Activated CD4-positive, alpha-beta T cell treated with anti-CD3 and anti-CD28 coated beads, Interleukin-2, amount 50 U/mL, for 4 hours (primary cell): Measurements from ENCODE around the gene NOSIP.

ENCODE experiments used
- DNase-seq, 2 experiments: peaks; one replicate each; pipeline ENCODE4 v3.0.0-alpha.2; 2020

Gene NOSIP

GRCh38 chr19:49594157-49594992 is 14.0 kb upstream of the NOSIP start:
- no peak for DNase-seq

GRCh38 chr19:49593233-49594113 is 13.1 kb upstream of the NOSIP start:
- peak; percentile 92 to 93 for DNase-seq

GRCh38 chr19:49592486-49593232 is 12.3 kb upstream of the NOSIP start:
- DNase-seq = no peak

- DNase-seq = peak in 1 of 2 experiments; percentile 31
These were observed 11.6 kb upstream of the NOSIP start for GRCh38 chr19:49591731-49592485.

- peak; percentile 52 to 63 for DNase-seq
These were observed 10.8 kb upstream of the NOSIP start, which contains the start of gene PRR12 for GRCh38 chr19:49590971-49591730. PRR12 (plus strand) TSS chr19:49591182; CDS start chr19:49591655, 473 bp downstream.

- peak; percentile 91 for DNase-seq
These were observed 10.0 kb upstream of the NOSIP start for GRCh38 chr19:49590071-49590970.

- no peak for DNase-seq
These were observed 9.1 kb upstream of the NOSIP start for GRCh38 chr19:49589502-49589905.

- DNase-seq = peak in 1 of 2 experiments; percentile 44
These were observed 8.2 kb upstream of the NOSIP start for GRCh38 chr19:49588365-49589122.

- DNase-seq = no peak
These were observed 6.9 kb upstream of the NOSIP start for GRCh38 chr19:49587227-49587626.

GRCh38 chr19:49585023-49585422 is 4.7 kb upstream of the NOSIP start:
- no peak for DNase-seq

- no peak for DNase-seq
These were observed 2.9 kb upstream of the NOSIP start for GRCh38 chr19:49583239-49583638.

GRCh38 chr19:49581007-49581508 is 702 bp upstream of the NOSIP start, which contains the start of gene PRRG2:
PRRG2 (plus strand) TSS chr19:49581316; CDS start chr19:49583220, 1,904 bp downstream.
- DNase-seq = no peak

GRCh38 chr19:49579947-49580263 is 451 bp downstream of the NOSIP start:
- no peak for DNase-seq

- DNase-seq = no peak
These were observed 1.2 kb downstream of the NOSIP start for GRCh38 chr19:49579193-49579592.

- no peak for DNase-seq
These were observed 6.1 kb downstream of the NOSIP start for GRCh38 chr19:49574206-49574755.

GRCh38 chr19:49573425-49573824 is 6.9 kb downstream of the NOSIP start:
- DNase-seq = no peak

GRCh38 chr19:49573009-49573408 is 7.3 kb downstream of the NOSIP start:
- DNase-seq = no peak

- DNase-seq = no peak
These were observed 9.2 kb downstream of the NOSIP start for GRCh38 chr19:49570997-49571676.
